H1 (cell line): Measurements from ENCODE around the gene CDH10. TPM values are rescaled to one million over a fixed set of nuclear protein-coding genes. Genes with fewer than 3 reads are reported as not detected.

ENCODE experiments used
- CTCF ChIA-PET: fragments of 300-600 bp; sonication (Branson Sonifier 250); formaldehyde crosslinking; loops from one replicate; lab custom pipeline; 2021; ENCODE audit not compliant: partially characterized antibody; lab: Charles Lee
- POLR2A ChIA-PET: fragments of 300-600 bp; sonication (Branson Sonifier 250); formaldehyde crosslinking; loops from one replicate; lab custom pipeline; 2021; ENCODE audit warnings: inconsistent platforms; ENCODE audit not compliant: partially characterized antibody; lab: Charles Lee
- DNase-seq, 2 experiments: peaks; one replicate each; pipeline versions ENCODE4 v3.0.0 to v3.0.0-alpha.2; 2010 to 2022; ENCODE audit warnings: low spot score in 2 of 2, low read depth in 1 of 2, mixed read lengths in 1 of 2
- FAIRE-seq: peaks from 2 replicates; lab custom pipeline; 2011; peaks lifted over from hg19 to GRCh38; lab: Jason Lieb, UNC
- H2AFZ ChIP-seq: 2 replicates; pipeline ENCODE4 v1.8.1; 2012; ENCODE audit warnings: low read length, inconsistent platforms
- H2AK5ac ChIP-seq: 2 replicates; pipeline ENCODE4 v1.6.1; 2013; ENCODE audit warnings: low read depth, low read length
- H2BK120ac ChIP-seq: replicated peaks from 2 replicates; pipeline ENCODE3; 2013; ENCODE audit warnings: low read depth, low read length, inconsistent platforms
- H2BK12ac ChIP-seq: 2 replicates; pipeline ENCODE4 v1.6.1; 2013; ENCODE audit warnings: low read depth, low read length
- H2BK15ac ChIP-seq: 2 replicates; pipeline ENCODE4 v1.6.1; 2013; ENCODE audit warnings: low read length
- H2BK20ac ChIP-seq: 2 replicates; pipeline ENCODE4 v1.6.1; 2013; ENCODE audit warnings: low read length
- H2BK5ac ChIP-seq: 2 replicates; pipeline ENCODE4 v1.6.1; 2013; ENCODE audit warnings: low read depth, low read length
- H3K14ac ChIP-seq: 2 replicates; pipeline ENCODE4 v1.6.1; 2013; ENCODE audit warnings: inconsistent platforms; ENCODE audit not compliant: insufficient read length
- H3K18ac ChIP-seq: 2 replicates; pipeline ENCODE4 v1.6.1; 2013; ENCODE audit warnings: low read length; ENCODE audit errors: extremely low read depth
- H3K23ac ChIP-seq: 2 replicates; pipeline ENCODE4 v1.6.1; 2013; ENCODE audit warnings: inconsistent platforms; ENCODE audit not compliant: insufficient read length
- H3K23me2 ChIP-seq: 2 replicates; pipeline ENCODE4 v1.6.1; 2013; ENCODE audit warnings: low read depth, low read length
- H3K27ac ChIP-seq: 2 replicates; pipeline ENCODE4 v1.6.1; 2011; ENCODE audit warnings: low read depth, low read length, inconsistent platforms
- H3K27me3 ChIP-seq, 4 experiments: replicated peaks in 1 of 4; 1 replicate in 1 of 4; 2 replicates in 3 of 4; pipeline versions ENCODE4 v1.6.1 to v1.8.1; 2011 to 2013; ENCODE audit warnings: low read length in 3 of 4, mild to moderate bottlenecking in 3 of 4, inconsistent platforms in 2 of 4, mixed read lengths in 2 of 4, moderate library complexity in 1 of 4; ENCODE audit not compliant: control insufficient read depth in 3 of 4, insufficient read depth in 3 of 4; ENCODE audit errors: extremely low read depth in 1 of 4
- H3K36me3 ChIP-seq, 4 experiments: 2 replicates each; pipeline versions ENCODE4 v1.6.1 to v1.8.1; 2011 to 2013; ENCODE audit warnings: mild to moderate bottlenecking in 4 of 4, low read length in 3 of 4, moderate library complexity in 2 of 4, control low read depth in 1 of 4, inconsistent platforms in 1 of 4; ENCODE audit not compliant: insufficient read depth in 4 of 4, control insufficient read depth in 2 of 4
- H3K4ac ChIP-seq: replicated peaks from 2 replicates; pipeline ENCODE3; 2013; ENCODE audit warnings: low read length, low read depth, mixed read lengths, inconsistent platforms; ENCODE audit not compliant: insufficient read length
- H3K4me1 ChIP-seq, 4 experiments: replicated peaks in 1 of 4; 1 replicate in 1 of 4; 2 replicates in 3 of 4; pipeline versions ENCODE4 v1.6.1 to v1.8.1; 2011 to 2013; ENCODE audit warnings: low read length in 3 of 4, inconsistent platforms in 2 of 4, mixed read lengths in 1 of 4; ENCODE audit not compliant: insufficient read depth in 4 of 4, control insufficient read depth in 3 of 4
- H3K4me2 ChIP-seq, 2 experiments: 2 replicates each; pipeline versions ENCODE4 v1.6.1 to v1.8.1; 2011 to 2013; ENCODE audit warnings: low read depth in 2 of 2, low read length in 2 of 2, control low read depth in 1 of 2, inconsistent platforms in 1 of 2, mild to moderate bottlenecking in 1 of 2; ENCODE audit not compliant: insufficient read depth in 1 of 2
- H3K4me3 ChIP-seq, 4 experiments: fragments of 200-600, 300-600 bp in 1 of 4; sonication (generic), shearing (Covaris generic), sonication (Bioruptor Twin) in 1 of 4; 2 replicates each; pipeline versions ENCODE4 v1.5.1 to v1.8.1; 2011 to 2016; ENCODE audit warnings: low read length in 4 of 4, low read depth in 3 of 4, control low read depth in 2 of 4, inconsistent platforms in 2 of 4, mild to moderate bottlenecking in 2 of 4, mixed read lengths in 1 of 4, moderate library complexity in 1 of 4; ENCODE audit not compliant: insufficient read depth in 2 of 4; ENCODE audit errors: extremely low read depth in 1 of 4
- H3K56ac ChIP-seq: replicated peaks from 2 replicates; pipeline ENCODE3; 2013; ENCODE audit warnings: low read depth, mild to moderate bottlenecking, mixed read lengths, low read length, inconsistent platforms; ENCODE audit not compliant: insufficient read length
- H3K79me1 ChIP-seq: 2 replicates; pipeline ENCODE4 v1.6.1; 2013; ENCODE audit warnings: low read depth, low read length, control low read depth
- H3K79me2 ChIP-seq, 2 experiments: 2 replicates each; pipeline versions ENCODE4 v1.6.1 to v1.8.1; 2012 to 2013; ENCODE audit warnings: low read length in 2 of 2, mild to moderate bottlenecking in 2 of 2, inconsistent platforms in 1 of 2; ENCODE audit not compliant: insufficient read depth in 2 of 2, control insufficient read depth in 1 of 2
- H3K9ac ChIP-seq, 4 experiments: replicated peaks in 1 of 4; 1 replicate in 1 of 4; 2 replicates in 3 of 4; pipeline versions ENCODE4 v1.6.1 to v1.8.1; 2011 to 2013; ENCODE audit warnings: low read depth in 3 of 4, low read length in 3 of 4, control low read depth in 2 of 4, mild to moderate bottlenecking in 2 of 4, moderate library complexity in 2 of 4, inconsistent platforms in 1 of 4; ENCODE audit errors: extremely low read depth in 1 of 4
- H3K9me3 ChIP-seq, 2 experiments: 2 replicates each; pipeline versions ENCODE4 v1.6.1 to v1.8.1; 2012 to 2013; ENCODE audit warnings: mild to moderate bottlenecking in 2 of 2, moderate library complexity in 2 of 2, control low read depth in 1 of 2, inconsistent platforms in 1 of 2, low read depth in 1 of 2, low read length in 1 of 2, mixed read lengths in 1 of 2; ENCODE audit not compliant: insufficient read depth in 2 of 2
- H4K20me1 ChIP-seq, 2 experiments: replicated peaks in 1 of 2; 2 replicates each; pipeline versions ENCODE3 to v1.8.1; 2011 to 2013; ENCODE audit warnings: inconsistent platforms in 2 of 2, low read length in 2 of 2, mild to moderate bottlenecking in 1 of 2; ENCODE audit not compliant: insufficient read depth in 2 of 2, control insufficient read depth in 1 of 2
- H4K5ac ChIP-seq: 2 replicates; pipeline ENCODE4 v1.6.1; 2013; ENCODE audit warnings: low read length, low read depth, mixed read lengths, inconsistent platforms; ENCODE audit not compliant: insufficient read length
- H4K8ac ChIP-seq: 2 replicates; pipeline ENCODE4 v1.8.0; 2013; ENCODE audit warnings: mild to moderate bottlenecking, moderate library complexity, low read length, inconsistent platforms; ENCODE audit not compliant: insufficient read depth; ENCODE audit errors: extremely low read depth
- H4K91ac ChIP-seq: replicated peaks from 2 replicates; pipeline ENCODE3; 2013; ENCODE audit warnings: low read length, mixed read lengths, inconsistent platforms; ENCODE audit not compliant: insufficient read length
- CBX5 ChIP-seq: fragments of 300-800, 300-1000 bp; sonication (generic); IDR thresholded peaks from 2 replicates; pipeline ENCODE4 v1.7.1; 2016; ENCODE audit warnings: antibody characterized with exemption, low read length, low read depth
- CTCF ChIP-seq, 3 experiments: IDR thresholded peaks; 1 replicate in 2 of 3; 2 replicates in 1 of 3; pipeline versions ENCODE4 v1.5.1 to v1.6.1; 2011; ENCODE audit warnings: low read length in 3 of 3, mild to moderate bottlenecking in 3 of 3, inconsistent platforms in 2 of 3, low read depth in 1 of 3, moderate library complexity in 1 of 3; ENCODE audit not compliant: insufficient read depth in 1 of 3; ENCODE audit errors: control extremely low read depth in 1 of 3
- EP300 ChIP-seq, 2 experiments: IDR thresholded peaks; 1 replicate in 1 of 2; 2 replicates in 1 of 2; pipeline ENCODE4 v1.6.1; 2011 to 2012; ENCODE audit warnings: low read depth in 2 of 2, low read length in 2 of 2, mild to moderate bottlenecking in 2 of 2, borderline replicate concordance in 1 of 2, inconsistent platforms in 1 of 2, moderate library complexity in 1 of 2
- FOSL1 ChIP-seq: IDR thresholded peaks from 2 replicates; pipeline ENCODE4 v1.6.1; 2011; ENCODE audit warnings: mild to moderate bottlenecking, low read depth, low read length, moderate library complexity; ENCODE audit not compliant: insufficient read depth
- HDAC6 ChIP-seq: IDR thresholded peaks from one replicate; pipeline ENCODE4 v1.7.1; 2012; ENCODE audit warnings: low read depth, mild to moderate bottlenecking, inconsistent platforms, low read length, moderate library complexity
- MAFK ChIP-seq: IDR thresholded peaks from 2 replicates; pipeline ENCODE4 v1.6.1; 2012; ENCODE audit warnings: low read depth, mild to moderate bottlenecking, improper control_type of control experiment, low read length
- NRF1 ChIP-seq: IDR thresholded peaks from 2 replicates; pipeline ENCODE4 v1.6.1; 2011; ENCODE audit warnings: mild to moderate bottlenecking, low read depth, low read length, improper control_type of control experiment
- RAD21 ChIP-seq, 2 experiments: IDR thresholded peaks in 1 of 2; conservative IDR thresholded peaks in 1 of 2; 2 replicates each; pipeline ENCODE4 v1.6.1; 2011; ENCODE audit warnings: low read depth in 2 of 2, low read length in 2 of 2, improper control_type of control experiment in 1 of 2, inconsistent platforms in 1 of 2, mild to moderate bottlenecking in 1 of 2, moderate library complexity in 1 of 2
- RBBP5 ChIP-seq: IDR thresholded peaks from 2 replicates; pipeline ENCODE4 v1.7.1; 2012; ENCODE audit warnings: low read depth, mild to moderate bottlenecking, inconsistent platforms, low read length, moderate library complexity, borderline replicate concordance
- SP2 ChIP-seq: IDR thresholded peaks from 2 replicates; pipeline ENCODE4 v1.6.1; 2012; ENCODE audit warnings: mild to moderate bottlenecking, low read length, inconsistent platforms
- SUZ12 ChIP-seq: fragments of 200-600 bp; sonication (generic); IDR thresholded peaks from 2 replicates; pipeline ENCODE4 v1.6.1; 2012; ENCODE audit warnings: mild to moderate bottlenecking, inconsistent platforms, low read length, moderate library complexity, mixed read lengths
- WGBS, 2 experiments: shearing (Covaris generic) in 1 of 2; methylation state at CpG; one replicate each; pipeline versions ENCODE4 v1.1.6 to v1.1.7; 2013 to 2015; ENCODE audit warnings: low lambda C conversion rate in 2 of 2, mixed read lengths in 2 of 2, inconsistent platforms in 1 of 2, low coverage in 1 of 2, missing lambda C conversion rate in 1 of 2; ENCODE audit not compliant: insufficient replicate concordance in 2 of 2, insufficient coverage in 1 of 2, insufficient read length in 1 of 2; ENCODE audit errors: extremely low coverage in 1 of 2, missing lambda C conversion rate in 1 of 2; 5-methylcytosine and 5-hydroxymethylcytosine counted together
- polyA plus RNA-seq, 7 experiments: library from polyadenylated mRNA; depleted of rRNA in 3 of 7; stranded (reverse) in 5 of 7; unstranded in 2 of 7; fragments of >200 nt in 5 of 7; fragments of 200-250 nt in 2 of 7; gene quantifications; 1 replicate in 5 of 7; 2 replicates in 1 of 7; 4 replicates in 1 of 7; pipeline versions ENCODE4 v1.2.1 to v1.2.3, GENCODE V29; 2011 to 2013; ENCODE audit warnings: missing spikeins in 2 of 7, mixed read lengths in 2 of 7
- total RNA-seq: library from RNA; stranded (reverse); fragmentation: NEBNext Ultra II Directional; extraction: Animal tissue kit (Norgen Biotek cat#: 25700); gene quantifications from 2 replicates; pipeline ENCODE4 v1.2.1, GENCODE V29; 2021

Gene CDH10
- total and polyA plus RNA-seq, 2 of the 8 experiments (the other 6 are each of a cell fraction or from before 2014, with no cell fraction given), result 0.11 TPM; not detected in 1

DNA sequence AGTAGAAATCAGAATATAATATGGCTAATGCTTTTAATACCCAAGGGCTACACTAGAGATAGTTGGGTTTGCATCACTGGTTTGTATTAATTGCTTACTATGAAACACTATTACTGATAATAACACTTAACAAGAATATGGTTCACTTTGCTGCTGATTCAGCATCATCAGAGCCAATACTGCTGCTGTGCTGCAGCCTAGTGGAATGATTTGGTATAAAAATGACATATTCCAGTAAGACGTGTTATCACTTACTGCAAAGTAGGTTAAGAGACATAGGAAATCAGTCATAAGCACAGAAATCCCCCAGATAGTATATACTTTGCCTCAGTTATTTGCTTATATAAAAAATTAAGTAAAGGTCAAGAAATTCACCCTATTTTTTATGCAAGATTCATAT, 2.8 kb downstream of the CDH10 start:
- no peak overlapping the region for H2BK20ac ChIP-seq
- ChIA-PET CTCF (no interaction called here), POLR2A (no interaction called here)
- no peaks in the 10 kb centered on the region for H3K79me2 ChIP-seq
- no peak overlapping the region for H2AK5ac ChIP-seq
- H2BK12ac ChIP-seq, result no peak overlapping the region
- 32% methylated on average over 1 of the region's 1 CpG; no CpG with 5 or more reads in 1 of the 2 experiments for WGBS, 2 experiments
- H3K79me1 ChIP-seq, result no peaks in the 10 kb centered on the region
- H4K8ac ChIP-seq, result no peak overlapping the region
- no peak overlapping the region for H2BK5ac ChIP-seq
- no peak overlapping the region for H4K5ac ChIP-seq
- no peaks in the 10 kb centered on the region for H3K9me3 ChIP-seq
- H3K4me3 ChIP-seq, result no peak overlapping the region
- no peak overlapping the region for H3K56ac ChIP-seq
- no peak overlapping the region for H2BK120ac ChIP-seq
- H3K23ac ChIP-seq, result no peak overlapping the region
- DNase-seq, result no peak
- no peak overlapping the region for H3K4ac ChIP-seq
- H3K27me3 ChIP-seq, result peaks cover 0 to 3% (median 0%) of the 10 kb centered on the region in 4 experiments; a peak in 2 of 7 replicates
- H2BK15ac ChIP-seq, result no peak overlapping the region
- H2AFZ ChIP-seq, result no peak overlapping the region
- H4K91ac ChIP-seq, result no peak overlapping the region
- H3K36me3 ChIP-seq, result no peaks in the 10 kb centered on the region
- H3K4me1 ChIP-seq, result peaks cover 0 to 10% (median 1%) of the 10 kb centered on the region in 4 experiments; a peak in 3 of 7 replicates
- FAIRE-seq, result no peak
- H4K20me1 ChIP-seq, result peaks cover 0 to 2% of the 10 kb centered on the region in 2 experiments
- no peak overlapping the region for H3K14ac ChIP-seq
- H3K27ac ChIP-seq, result no peak overlapping the region
- H3K9ac ChIP-seq, result no peak overlapping the region
- H3K23me2 ChIP-seq, result no peaks in the 10 kb centered on the region
- H3K18ac ChIP-seq, result no peak overlapping the region
- no peak overlapping the region for H3K4me2 ChIP-seq
- TF ChIP-seq SP2 (no peak), CTCF (IDR thresholded peaks at IDR 0.05; ENCODE audit: control extremely low read depth in 1 of 3, insufficient read depth in 1 of 3, low read depth in 1 of 3, low read length in 3 of 3) (peak in 2 of 3 experiments; percentile 48 to 68; a peak in 3 of 4 replicates), RAD21 (IDR thresholded peaks at IDR 0.05 in 1 of 2, conservative IDR thresholded peaks at IDR 0.05 in 1 of 2; ENCODE audit: low read depth in 2 of 2, low read length in 2 of 2) (peak; percentile 76 to 77), HDAC6 (no peak), EP300 (IDR thresholded peaks at IDR 0.05; ENCODE audit: borderline replicate concordance in 1 of 2, low read depth in 2 of 2, low read length in 2 of 2) (no peak), SUZ12 (no peak), RBBP5 (no peak), NRF1 (no peak), FOSL1 (no peak), CBX5 (no peak), MAFK (peak; percentile 98)
